K562 (cell line): ENCODE data around the gene POLR3G. TPM values are rescaled to one million over a fixed set of nuclear protein-coding genes. Genes with fewer than 3 reads are reported as not detected.
A peak's percentile ranks its signal among the peaks of the same experiment; 100 is the strongest.

Experiments
- DMBX1 ChIP-seq: fragments of 250-450 bp; sonication (Bioruptor Pico); IDR thresholded peaks from 2 replicates; pipeline ENCODE4 v1.8.0; 2022; ENCODE audit warnings: inconsistent platforms, mild to moderate bottlenecking, moderate library complexity, borderline replicate concordance
- E2F3 ChIP-seq: fragments of 250-450 bp; sonication (Bioruptor Pico); IDR thresholded peaks from 2 replicates; pipeline ENCODE4 v1.4.0; 2020; ENCODE audit warnings: mild to moderate bottlenecking
- FOXA1 ChIP-seq: fragments of 450-650 bp; IDR thresholded peaks from 2 replicates; pipeline ENCODE4 v1.6.1; 2016; ENCODE audit warnings: mild to moderate bottlenecking, borderline replicate concordance
- HOMEZ ChIP-seq: fragments of 250-450 bp; sonication (Bioruptor Pico); IDR thresholded peaks from 2 replicates; pipeline ENCODE4 v1.4.0; 2020; ENCODE audit warnings: mild to moderate bottlenecking, moderate library complexity
- MAFK ChIP-seq: IDR thresholded peaks from 2 replicates; pipeline ENCODE4 v1.6.1; 2011; ENCODE audit warnings: low read length, improper control_type of control experiment
- POLR3A ChIP-seq: IDR thresholded peaks from 2 replicates; pipeline ENCODE4 v1.6.1; 2011; ENCODE audit warnings: borderline replicate concordance, mild to moderate bottlenecking, moderate library complexity; ENCODE audit not compliant: insufficient read length, insufficient read depth; ENCODE audit errors: extremely low read depth
- RFX1 ChIP-seq: fragments of 450-650 bp; IDR thresholded peaks from 2 replicates; pipeline ENCODE4 v1.6.1; 2016; ENCODE audit warnings: mild to moderate bottlenecking, moderate library complexity
- SMAD1 ChIP-seq: fragments of 150-350 bp; IDR thresholded peaks from 2 replicates; pipeline ENCODE4 v1.6.1; 2014; ENCODE audit warnings: low read length, low read depth; ENCODE audit not compliant: partially characterized antibody
- SP1 ChIP-seq: sonication (generic); formaldehyde crosslinking; IDR thresholded peaks from 2 replicates; pipeline ENCODE4 v1.8.1; 2022; ENCODE audit warnings: mild to moderate bottlenecking, missing genetic modification reagents
- YY1 ChIP-seq, 3 experiments: IDR thresholded peaks; 2 replicates each; pipeline ENCODE4 v1.6.1; 2011; ENCODE audit warnings: low read length in 2 of 3, mild to moderate bottlenecking in 2 of 3, moderate library complexity in 2 of 3, borderline replicate concordance in 1 of 3, control low read depth in 1 of 3, low read depth in 1 of 3; ENCODE audit not compliant: insufficient read depth in 3 of 3, insufficient replicate concordance in 2 of 3, control insufficient read depth in 1 of 3, insufficient read length in 1 of 3; ENCODE audit errors: extremely low read depth in 1 of 3
- ZBTB49 ChIP-seq: sonication (generic); formaldehyde crosslinking; IDR thresholded peaks from 2 replicates; pipeline ENCODE4 v1.8.0; 2022; ENCODE audit warnings: missing genetic modification reagents, mild to moderate bottlenecking, borderline replicate concordance
- ZNF318 ChIP-seq, 2 experiments: fragments of 450-650 bp; IDR thresholded peaks; 2 replicates each; pipeline ENCODE4 v1.6.1; 2016; ENCODE audit warnings: mild to moderate bottlenecking in 2 of 2, borderline replicate concordance in 1 of 2, low read depth in 1 of 2, moderate library complexity in 1 of 2
- ZNF561 ChIP-seq: fragments of 450-650 bp; formaldehyde crosslinking; conservative IDR thresholded peaks from 2 replicates; pipeline ENCODE4 v1.4.0; 2020; ENCODE audit warnings: mild to moderate bottlenecking, moderate library complexity
- polyA plus RNA-seq, 8 experiments: library from polyadenylated mRNA; depleted of rRNA in 4 of 8; stranded (reverse) in 5 of 8; unstranded in 3 of 8; fragments of >200 nt; fragmentation: Nextera tagmentation in 2 of 8; fragmentation: Illumina TruSeq in 1 of 8; extraction: Ambion mirVana in 2 of 8; extraction: Trizol in 1 of 8; gene quantifications; 2 replicates each; pipeline versions ENCODE4 v1.2.1 to v1.2.3, GENCODE V29; 2011 to 2014; ENCODE audit warnings: inconsistent platforms in 1 of 8, missing spikeins in 1 of 8
- total RNA-seq, 7 experiments: library from RNA; depleted of rRNA in 6 of 7; stranded (reverse); fragments of >200 nt in 6 of 7; fragmentation: Illumina TruSeq in 2 of 7; extraction: Trizol in 2 of 7; gene quantifications; 2 replicates each; pipeline versions ENCODE4 v1.2.1 to v1.2.3, GENCODE V29; 2011 to 2021; ENCODE audit warnings: low replicate concordance in 1 of 7

The POLR3G gene
- total and polyA plus RNA-seq, 9 of the 15 experiments (the other 6 are each of a cell fraction or from before 2014, with no cell fraction given), result 39.0 to 111 (median 59.0) TPM

GRCh38 chr5:90473396-90474234, 1.0 kb upstream of the POLR3G start (continued):
- TF ChIP-seq ZNF318 (IDR thresholded peaks at IDR 0.05; ENCODE audit: borderline replicate concordance in 1 of 2, low read depth in 1 of 2) (no peak), MAFK (no peak), DMBX1 (CRISPR knock-in tag) (no peak), ZNF561 (CRISPR knock-in tag) (no peak), HOMEZ (CRISPR knock-in tag) (no peak), YY1 (IDR thresholded peaks at IDR 0.05; ENCODE audit: borderline replicate concordance in 1 of 3, control insufficient read depth in 1 of 3, extremely low read depth in 1 of 3, insufficient read depth in 3 of 3, insufficient read length in 1 of 3, insufficient replicate concordance in 2 of 3, low read depth in 1 of 3, low read length in 2 of 3) (no peak), POLR3A (no peak), E2F3 (0 out of 2 replicates have a peak, but pooled peaks have one; percentile 64), SMAD1 (no peak), ZBTB49 (peak; percentile 93; the same call in 1 of the 2 replicates), SP1 (CRISPR knock-in tag) (no peak), FOXA1 (no peak), RFX1 (no peak)
